Loucy (cell line): ENCODE data around the gene USP25.

ENCODE experiments used
- EZH2phosphoT487 ChIP-seq: fragments of 200-600 bp; IDR thresholded peaks from 2 replicates; pipeline ENCODE4 v1.6.1; 2018; ENCODE audit warnings: antibody characterized with exemption, mild to moderate bottlenecking, moderate library complexity, borderline replicate concordance
- TF ChIP-seq, protein P1 (sequence below): fragments of 200-600 bp; sonication (generic); conservative IDR thresholded peaks from 2 replicates; pipeline ENCODE4 v1.5.1; 2014; ENCODE audit warnings: mild to moderate bottlenecking, antibody characterized with exemption, low read length

DNA sequence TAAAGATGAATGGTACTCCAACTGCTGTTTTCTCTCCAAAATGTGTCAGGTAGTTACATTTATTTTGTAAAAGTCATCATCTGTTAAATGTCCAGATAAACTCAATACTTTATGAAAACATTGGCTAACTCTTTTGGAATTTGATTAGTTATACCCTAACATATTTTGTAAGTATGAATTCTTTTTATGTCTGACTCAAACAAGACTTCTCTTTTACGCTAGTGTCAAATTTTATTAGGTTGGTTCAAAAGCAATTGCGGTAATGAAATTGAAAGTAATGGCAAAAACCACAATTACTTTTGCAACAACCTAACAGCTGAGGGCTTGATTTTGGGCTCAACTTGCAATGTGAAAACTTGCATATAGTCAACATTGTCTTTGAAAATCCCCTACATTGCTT lies 41.0 kb upstream of the USP25 start:
- TF ChIP-seq, protein P1, sequence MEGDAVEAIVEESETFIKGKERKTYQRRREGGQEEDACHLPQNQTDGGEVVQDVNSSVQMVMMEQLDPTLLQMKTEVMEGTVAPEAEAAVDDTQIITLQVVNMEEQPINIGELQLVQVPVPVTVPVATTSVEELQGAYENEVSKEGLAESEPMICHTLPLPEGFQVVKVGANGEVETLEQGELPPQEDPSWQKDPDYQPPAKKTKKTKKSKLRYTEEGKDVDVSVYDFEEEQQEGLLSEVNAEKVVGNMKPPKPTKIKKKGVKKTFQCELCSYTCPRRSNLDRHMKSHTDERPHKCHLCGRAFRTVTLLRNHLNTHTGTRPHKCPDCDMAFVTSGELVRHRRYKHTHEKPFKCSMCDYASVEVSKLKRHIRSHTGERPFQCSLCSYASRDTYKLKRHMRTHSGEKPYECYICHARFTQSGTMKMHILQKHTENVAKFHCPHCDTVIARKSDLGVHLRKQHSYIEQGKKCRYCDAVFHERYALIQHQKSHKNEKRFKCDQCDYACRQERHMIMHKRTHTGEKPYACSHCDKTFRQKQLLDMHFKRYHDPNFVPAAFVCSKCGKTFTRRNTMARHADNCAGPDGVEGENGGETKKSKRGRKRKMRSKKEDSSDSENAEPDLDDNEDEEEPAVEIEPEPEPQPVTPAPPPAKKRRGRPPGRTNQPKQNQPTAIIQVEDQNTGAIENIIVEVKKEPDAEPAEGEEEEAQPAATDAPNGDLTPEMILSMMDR, result no peak
- no peak for TF ChIP-seq EZH2phosphoT487
